Gastroesophageal sphincter (tissue), 4 donors: ENCODE data around the gene ARHGAP30. TPM values are rescaled to one million over a fixed set of nuclear protein-coding genes. Genes with fewer than 3 reads are reported as not detected.

Experiments
- ATAC-seq: fragments of 150-250 bp; one replicate; pipeline ENCODE4 v1.9.1; 2016; ENCODE audit warnings: mild to moderate bottlenecking, moderate library complexity
- H3K27ac ChIP-seq, 4 donors: fragments of 200-600 bp; sonication (generic) in 3 of 4; 1 replicate in 3 of 4; 2 replicates in 1 of 4; pipeline ENCODE4 v1.5.1; 2016 to 2019
- H3K27me3 ChIP-seq: fragments of 200-600 bp; sonication (generic); one replicate; pipeline ENCODE4 v1.5.1; 2019
- H3K36me3 ChIP-seq, 2 donors: fragments of 200-600 bp; sonication (generic); one replicate each; pipeline ENCODE4 v1.5.1; 2019; ENCODE audit warnings: control low read depth in 1 of 2
- H3K4me1 ChIP-seq, 3 donors: fragments of 200-600 bp; sonication (generic); 1 replicate in 2 of 3; 2 replicates in 1 of 3; pipeline ENCODE4 v1.5.1; 2016 to 2019; ENCODE audit warnings: control low read depth in 2 of 3
- H3K4me3 ChIP-seq, 2 donors: fragments of 200-600 bp; sonication (generic); one replicate each; pipeline ENCODE4 v1.5.1; 2019; ENCODE audit warnings: mild to moderate bottlenecking in 1 of 2, moderate library complexity in 1 of 2
- H3K9me3 ChIP-seq, 3 donors: fragments of 200-600 bp; sonication (generic); one replicate each; pipeline ENCODE4 v1.5.1; 2017 to 2019; ENCODE audit warnings: control low read depth in 2 of 3
- CTCF ChIP-seq, 4 experiments: fragments of 200-600 bp in 2 of 4; fragments of 450-650 bp in 2 of 4; sonication (generic) in 1 of 4; IDR thresholded peaks; one replicate each; pipeline ENCODE4 v1.5.1; 2017 to 2019; ENCODE audit warnings: antibody characterized with exemption in 4 of 4, mild to moderate bottlenecking in 2 of 4, moderate library complexity in 2 of 4
- EP300 ChIP-seq: sonication (generic); formaldehyde crosslinking; IDR thresholded peaks from one replicate; pipeline ENCODE4 v1.6.1; 2017; ENCODE audit warnings: antibody characterized with exemption, mild to moderate bottlenecking
- POLR2A ChIP-seq, 2 donors: fragments of 450-650 bp; IDR thresholded peaks; one replicate each; pipeline ENCODE4 v1.6.1; 2017; ENCODE audit warnings: antibody characterized with exemption in 2 of 2, mild to moderate bottlenecking in 2 of 2, moderate library complexity in 1 of 2
- POLR2AphosphoS5 ChIP-seq: sonication (generic); formaldehyde crosslinking; IDR thresholded peaks from one replicate; pipeline ENCODE4 v1.6.1; 2017; ENCODE audit warnings: antibody characterized with exemption
- WGBS, 2 donors: methylation state at CpG; one replicate each; pipeline ENCODE4 v1.1.5; 2018; ENCODE audit warnings: low coverage in 1 of 2; 5-methylcytosine and 5-hydroxymethylcytosine counted together
- total RNA-seq, 4 donors: library from RNA; depleted of rRNA; stranded (reverse); fragments of >200 nt; gene quantifications; one replicate each; pipeline ENCODE4 v1.1.0, GENCODE V29; 2016

The ARHGAP30 gene
- total RNA-seq, 4 donors from 2014 or later = 1.9 to 11.6 (median 4.4) TPM

- H3K4me3 ChIP-seq = peak overlapping the region; percentile 90 to 94
- TF ChIP-seq EP300 (no peak), POLR2AphosphoS5 (no peak), POLR2A (IDR thresholded peaks at IDR 0.05) (no peak), CTCF (IDR thresholded peaks at IDR 0.05) (no peak)
- H3K9me3 ChIP-seq = no peaks in the 10 kb centered on the region
- H3K4me1 ChIP-seq = peaks cover 0 to 36% (median 8%) of the 10 kb centered on the region in 3 donors
- peak overlapping the region; percentile 88 to 97 (median 94) for H3K27ac ChIP-seq
- H3K36me3 ChIP-seq = peaks cover 2 to 40% of the 10 kb centered on the region in 2 donors
- H3K27me3 ChIP-seq = no peaks in the 10 kb centered on the region
- no peak for ATAC-seq
Measured at GRCh38 chr1:161044535-161044907, 25.2 kb downstream of the ARHGAP30 start.

GRCh38 chr1:161039546-161039945 is 30.1 kb downstream of the ARHGAP30 start:
- Histone ChIP-seq H3K27me3 (no peaks in the 10 kb centered on the region), H3K27ac (no peak overlapping the region), H3K4me1 (peaks cover 0 to 47% (median 8%) of the 10 kb centered on the region in 3 donors), H3K4me3 (no peak overlapping the region), H3K9me3 (no peaks in the 10 kb centered on the region), H3K36me3 (peaks cover 2 to 44% of the 10 kb centered on the region in 2 donors)
- no peak for TF ChIP-seq POLR2A (IDR thresholded peaks at IDR 0.05)
- TF ChIP-seq POLR2AphosphoS5 = no peak
- no peak for TF ChIP-seq EP300
- TF ChIP-seq CTCF (IDR thresholded peaks at IDR 0.05) = no peak
- 92% methylated on average over 2 of the region's 5 CpGs; no CpG with 5 or more reads in 1 of the 2 donors for WGBS, 2 donors
- no peak for ATAC-seq

- peak overlapping the region in 1 of 4 donors; percentile 31 for H3K27ac ChIP-seq
- ATAC-seq = no peak
Measured at GRCh38 chr1:161039154-161039545, 30.5 kb downstream of the ARHGAP30 start.

GRCh38 chr1:161038523-161039153 is 31.1 kb downstream of the ARHGAP30 start, which contains the start of gene TSTD1:
TSTD1 (minus strand) TSS chr1:161038964; CDS start chr1:161038889, 75 bp downstream.
- Histone ChIP-seq H3K36me3 (peaks cover 2 to 44% of the 10 kb centered on the region in 2 donors), H3K4me3 (peak within 1 kb of the TSS; percentile 50 to 68), H3K27ac (peak within 1 kb of the TSS in 3 of 4 donors; percentile 5 to 31 (median 24)), H3K27me3 (no peaks in the 10 kb centered on the region), H3K4me1 (peaks cover 0 to 38% (median 0%) of the 10 kb centered on the region in 3 donors), H3K9me3 (no peaks in the 10 kb centered on the region)
- no peak for TF ChIP-seq CTCF (IDR thresholded peaks at IDR 0.05)
- peak; percentile 33 for TF ChIP-seq POLR2AphosphoS5
- peak in 1 of 2 donors; percentile 26 for TF ChIP-seq POLR2A (IDR thresholded peaks at IDR 0.05)
- peak; percentile 76 for ATAC-seq
- 20% methylated on average over 1 of the region's 54 CpGs; no CpG with 5 or more reads in 1 of the 2 donors for WGBS, 2 donors

More at GRCh38 chr1:161039154-161039545, 30.5 kb downstream of the ARHGAP30 start:
- TF ChIP-seq POLR2AphosphoS5 = no peak
- peaks cover 0 to 43% (median 4%) of the 10 kb centered on the region in 3 donors for H3K4me1 ChIP-seq
- H3K4me3 ChIP-seq = peak overlapping the region; percentile 50 to 68
- H3K36me3 ChIP-seq = peaks cover 2 to 44% of the 10 kb centered on the region in 2 donors
- H3K27me3 ChIP-seq = no peaks in the 10 kb centered on the region
- 0 to 5% methylated on average over 1 to 2 of the region's 3 CpGs for WGBS, 2 donors
- H3K9me3 ChIP-seq = no peaks in the 10 kb centered on the region

- Histone ChIP-seq H3K4me1 (peaks cover 0 to 31% (median 0%) of the 10 kb centered on the region in 3 donors), H3K9me3 (no peaks in the 10 kb centered on the region), H3K27ac (peak overlapping the region in 2 of 4 donors; percentile 5 to 31), H3K36me3 (peaks cover 2 to 42% of the 10 kb centered on the region in 2 donors), H3K4me3 (peak overlapping the region; percentile 50 to 68), H3K27me3 (no peaks in the 10 kb centered on the region)
- ATAC-seq = no peak
- 27 to 74% methylated on average over 3 to 6 of the region's 21 CpGs for WGBS, 2 donors
- no peak for TF ChIP-seq POLR2AphosphoS5
- no peak for TF ChIP-seq POLR2A (IDR thresholded peaks at IDR 0.05)
Measured at GRCh38 chr1:161037661-161038522, 31.8 kb downstream of the ARHGAP30 start.
